Measurements from ENCODE around the gene INPP5B. TPM values are rescaled to one million over a fixed set of nuclear protein-coding genes. Genes with fewer than 3 reads are reported as not detected.

The INPP5B gene
- total and polyA plus RNA-seq, 9 of the 15 experiments (the other 6 are each of a cell fraction or from before 2014, with no cell fraction given) = 14.1 to 28.7 (median 20.9) TPM

GRCh38 chr1:37844536-37844935, 102.3 kb downstream of the INPP5B start:
- in situ Hi-C loops (cut with MboI) = no loop called here
- H3K27ac ChIP-seq (ENCODE audit: extremely low read depth, low read depth, low read length) = no peak overlapping the region
- TF ChIP-seq, protein P1, sequence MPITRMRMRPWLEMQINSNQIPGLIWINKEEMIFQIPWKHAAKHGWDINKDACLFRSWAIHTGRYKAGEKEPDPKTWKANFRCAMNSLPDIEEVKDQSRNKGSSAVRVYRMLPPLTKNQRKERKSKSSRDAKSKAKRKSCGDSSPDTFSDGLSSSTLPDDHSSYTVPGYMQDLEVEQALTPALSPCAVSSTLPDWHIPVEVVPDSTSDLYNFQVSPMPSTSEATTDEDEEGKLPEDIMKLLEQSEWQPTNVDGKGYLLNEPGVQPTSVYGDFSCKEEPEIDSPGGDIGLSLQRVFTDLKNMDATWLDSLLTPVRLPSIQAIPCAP (CRISPR knock-in tag; IDR thresholded peaks at IDR 0.05; ENCODE audit: borderline replicate concordance) = no peak
- TF ChIP-seq ESRRB (CRISPR knock-in tag; IDR thresholded peaks at IDR 0.05; ENCODE audit: borderline replicate concordance) (no peak), ZNF76 (CRISPR knock-in tag; IDR thresholded peaks at IDR 0.05; ENCODE audit: borderline replicate concordance) (no peak), E2F3 (CRISPR knock-in tag; IDR thresholded peaks at IDR 0.05) (no peak), ZNF57 (CRISPR knock-in tag; IDR thresholded peaks at IDR 0.05) (no peak), ZEB2 (IDR thresholded peaks at IDR 0.05) (no peak), BCOR (IDR thresholded peaks at IDR 0.05) (no peak), SREBF2 (CRISPR knock-in tag; IDR thresholded peaks at IDR 0.05) (no peak), PTTG1 (tag; IDR thresholded peaks at IDR 0.05; ENCODE audit: low read depth) (no peak), RBM34 (IDR thresholded peaks at IDR 0.05; ENCODE audit: borderline replicate concordance, insufficient read depth, low read length) (no peak), SAP30 (IDR thresholded peaks at IDR 0.05; ENCODE audit: borderline replicate concordance, insufficient read depth, low read depth, low read length, poor library complexity, severe bottlenecking) (no peak), ZNF121 (CRISPR knock-in tag; conservative IDR thresholded peaks at IDR 0.05) (no peak), ZFP1 (CRISPR knock-in tag; IDR thresholded peaks at IDR 0.05) (no peak), MCM5 (IDR thresholded peaks at IDR 0.05; ENCODE audit: low read depth) (no peak), MCM7 (IDR thresholded peaks at IDR 0.05) (no peak), ASH1L (IDR thresholded peaks at IDR 0.05; ENCODE audit: borderline replicate concordance, low read depth, partially characterized antibody) (no peak), XRCC4 (IDR thresholded peaks at IDR 0.05; ENCODE audit: extremely low read depth, insufficient read depth, insufficient read length) (no peak)
- TF ChIP-seq, protein P2, sequence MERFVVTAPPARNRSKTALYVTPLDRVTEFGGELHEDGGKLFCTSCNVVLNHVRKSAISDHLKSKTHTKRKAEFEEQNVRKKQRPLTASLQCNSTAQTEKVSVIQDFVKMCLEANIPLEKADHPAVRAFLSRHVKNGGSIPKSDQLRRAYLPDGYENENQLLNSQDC (CRISPR knock-in tag; IDR thresholded peaks at IDR 0.05) = no peak
- peaks cover 35% of the 10 kb centered on the region for H3K79me2 ChIP-seq (ENCODE audit: control insufficient read depth, insufficient read depth, low read length)
- H2AFZ ChIP-seq (ENCODE audit: low read depth, low read length) = no peak overlapping the region
- no peak for ATAC-seq
- no peak for DNase-seq (ENCODE audit: extremely low read depth in 1 of 4, low spot score in 3 of 4)
- H3K36me3 ChIP-seq (ENCODE audit: control insufficient read depth, insufficient read depth, low read length) = peaks cover 45% of the 10 kb centered on the region
- no peaks in the 10 kb centered on the region for H3K9me1 ChIP-seq (ENCODE audit: control insufficient read depth, insufficient read depth, low read length)
- CTCF ChIA-PET (ENCODE audit: low intra/inter-chr PET ratio) = no interaction called here
- POLR2A ChIA-PET = interaction anchor here (0.8 kb wide), 1 partner anchor 182 kb away, joined by 3 read pairs; no protein-coding TSS in a partner anchor
- H3K27me3 ChIP-seq (ENCODE audit: control insufficient read depth in 2 of 2, insufficient read depth in 2 of 2, low read length in 2 of 2) = no peaks in the 10 kb centered on the region
- no peaks in the 10 kb centered on the region for H3K9me3 ChIP-seq (replicated peaks; ENCODE audit: control insufficient read depth, insufficient read depth, low read depth, low read length)
- no peak overlapping the region for H3K4me2 ChIP-seq (ENCODE audit: insufficient read depth, low read length)
- no peak overlapping the region for H3K4me3 ChIP-seq
- H3K4me1 ChIP-seq (replicated peaks in 1 of 2; ENCODE audit: control insufficient read depth in 2 of 2, insufficient read depth in 2 of 2, low read length in 2 of 2) = peaks cover 0 to 20% of the 10 kb centered on the region in 2 experiments; a peak in 2 of 5 replicates
- no peak overlapping the region for H3K9ac ChIP-seq (ENCODE audit: insufficient read depth in 1 of 2, low read depth in 2 of 2, low read length in 2 of 2)
- no TSS peak for BruUV-seq (replicated peaks)
- no peak for FAIRE-seq
- no peaks in the 10 kb centered on the region for H4K20me1 ChIP-seq (replicated peaks; ENCODE audit: control insufficient read depth, insufficient read depth, low read length)
- intact Hi-C loops (cut with micrococcal nuclease) = no loop called here

Data from K562 (cell line).